ENCODE data around the gene SNRNP48.

SNRNP48 gene

DNA sequence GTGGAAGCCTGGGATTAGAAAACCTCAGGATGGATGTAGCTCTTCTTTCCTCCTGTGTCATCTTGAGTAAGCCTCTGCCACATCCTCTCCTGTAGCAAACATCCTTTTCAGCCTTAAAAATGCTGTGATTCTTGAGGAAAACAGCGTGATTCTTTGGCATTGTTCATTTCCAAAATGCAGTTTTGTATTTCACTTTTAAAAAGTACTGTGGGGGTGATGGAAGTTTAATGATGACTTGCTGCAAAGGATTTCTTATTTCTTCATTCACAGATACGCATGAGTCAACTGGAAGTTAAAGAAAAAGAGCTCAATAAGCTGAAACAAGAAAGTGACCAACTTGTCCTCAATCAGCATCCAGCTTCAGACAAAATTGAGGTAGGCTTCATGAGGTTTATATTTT is 23.9 kb upstream of the SNRNP48 start:
- TF ChIP-seq, protein P1, sequence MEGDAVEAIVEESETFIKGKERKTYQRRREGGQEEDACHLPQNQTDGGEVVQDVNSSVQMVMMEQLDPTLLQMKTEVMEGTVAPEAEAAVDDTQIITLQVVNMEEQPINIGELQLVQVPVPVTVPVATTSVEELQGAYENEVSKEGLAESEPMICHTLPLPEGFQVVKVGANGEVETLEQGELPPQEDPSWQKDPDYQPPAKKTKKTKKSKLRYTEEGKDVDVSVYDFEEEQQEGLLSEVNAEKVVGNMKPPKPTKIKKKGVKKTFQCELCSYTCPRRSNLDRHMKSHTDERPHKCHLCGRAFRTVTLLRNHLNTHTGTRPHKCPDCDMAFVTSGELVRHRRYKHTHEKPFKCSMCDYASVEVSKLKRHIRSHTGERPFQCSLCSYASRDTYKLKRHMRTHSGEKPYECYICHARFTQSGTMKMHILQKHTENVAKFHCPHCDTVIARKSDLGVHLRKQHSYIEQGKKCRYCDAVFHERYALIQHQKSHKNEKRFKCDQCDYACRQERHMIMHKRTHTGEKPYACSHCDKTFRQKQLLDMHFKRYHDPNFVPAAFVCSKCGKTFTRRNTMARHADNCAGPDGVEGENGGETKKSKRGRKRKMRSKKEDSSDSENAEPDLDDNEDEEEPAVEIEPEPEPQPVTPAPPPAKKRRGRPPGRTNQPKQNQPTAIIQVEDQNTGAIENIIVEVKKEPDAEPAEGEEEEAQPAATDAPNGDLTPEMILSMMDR (conservative IDR thresholded peaks at IDR 0.05; ENCODE audit: low read depth) = no peak
- no peak for DNase-seq (ENCODE audit: low spot score)
- ChIA-PET POLR2A (ENCODE audit: low non-redundant PET) (no interaction called here), CTCF (interaction anchor here (1.3 kb wide), 1 partner anchor 141 kb away, joined by 4 read pairs; no protein-coding TSS in a partner anchor)
- no peak overlapping the region for H3K27ac ChIP-seq

DNA sequence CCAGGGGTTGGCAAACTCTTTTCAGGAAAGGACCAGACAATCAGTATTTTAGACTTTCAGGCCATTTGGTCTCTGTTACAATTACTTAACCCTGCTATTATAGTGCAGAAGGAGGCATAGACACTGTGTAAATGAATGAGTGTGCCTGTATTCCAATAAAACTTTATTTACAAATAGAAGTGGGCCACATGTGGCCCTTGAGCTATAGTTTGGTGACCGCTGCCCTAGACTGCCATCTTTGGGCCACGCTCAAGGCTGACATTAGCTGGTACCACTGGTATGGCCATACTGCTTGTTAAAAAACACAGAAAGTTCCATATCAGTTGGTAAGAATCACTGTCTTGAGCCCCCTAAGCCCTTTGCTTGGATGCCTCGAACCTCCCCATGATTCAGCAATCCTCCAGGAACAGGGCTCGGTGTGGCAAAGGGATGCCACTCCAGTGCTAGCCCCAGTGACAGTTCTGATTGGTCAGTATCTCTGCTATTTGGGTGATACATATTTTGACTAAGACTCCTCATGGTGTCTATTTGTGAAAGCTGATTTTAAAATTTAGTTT is 23.3 kb upstream of the SNRNP48 start:
- no peak for DNase-seq (ENCODE audit: low spot score)
- CTCF ChIA-PET = interaction anchor here (1.3 kb wide), 1 partner anchor 142 kb away, joined by 4 read pairs; no protein-coding TSS in a partner anchor
- TF ChIP-seq, protein P1 (conservative IDR thresholded peaks at IDR 0.05; ENCODE audit: low read depth) = no peak
- no peak overlapping the region for H3K27ac ChIP-seq
- POLR2A ChIA-PET (ENCODE audit: low non-redundant PET) = no interaction called here

DNA sequence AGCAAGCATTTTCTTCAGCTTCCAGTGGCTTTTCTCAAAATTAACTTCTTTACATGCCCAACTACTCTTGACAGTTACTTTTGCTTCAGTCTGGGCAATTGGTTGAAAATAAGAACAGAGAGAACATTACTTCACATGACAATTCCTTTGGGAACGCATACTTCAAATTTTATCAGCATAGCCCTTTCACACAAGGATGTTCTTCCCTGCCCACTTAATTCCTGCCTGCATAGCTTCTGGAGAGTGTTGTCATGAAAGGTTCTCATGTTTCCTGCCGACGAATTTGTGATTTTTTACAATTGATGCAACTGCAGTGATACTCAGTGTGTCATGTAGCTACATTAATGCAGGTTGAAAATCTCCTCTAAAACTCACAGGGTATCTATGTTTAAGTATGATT is 22.0 kb upstream of the SNRNP48 start:
- ChIA-PET POLR2A (ENCODE audit: low non-redundant PET) (no interaction called here), CTCF (interaction anchor here (1.4 kb wide), 1 partner anchor 12 kb away, joined by 3 read pairs; no protein-coding TSS in a partner anchor)
- no peak for DNase-seq (ENCODE audit: low spot score)
- TF ChIP-seq, protein P1 (conservative IDR thresholded peaks at IDR 0.05; ENCODE audit: low read depth) = no peak
- no peak overlapping the region for H3K27ac ChIP-seq

DNA sequence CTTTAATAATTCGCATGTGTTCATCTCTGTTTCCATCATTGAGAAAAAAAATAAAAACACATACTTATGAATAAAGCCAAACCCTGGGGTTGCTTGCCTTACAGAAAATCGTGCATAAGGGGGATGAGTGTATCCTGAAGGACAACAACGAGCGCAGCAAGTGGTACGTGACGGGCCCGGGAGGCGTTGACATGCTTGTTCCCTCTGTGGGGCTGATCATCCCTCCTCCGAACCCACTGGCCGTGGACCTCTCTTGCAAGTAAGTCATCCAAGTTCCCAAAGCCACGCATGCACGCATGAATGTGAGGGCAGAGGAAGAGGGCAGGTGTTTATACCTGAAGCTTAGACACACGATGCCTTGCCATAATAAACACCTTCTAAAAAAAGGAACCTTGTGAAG is 20.9 kb upstream of the SNRNP48 start:
- TF ChIP-seq, protein P1 (conservative IDR thresholded peaks at IDR 0.05; ENCODE audit: low read depth) = no peak
- H3K27ac ChIP-seq = peak overlapping the region; percentile 29
- DNase-seq (ENCODE audit: low spot score) = no peak
- ChIA-PET CTCF (interaction anchor here (0.7 to 1.4 kb wide), 2 partner anchors 9 to 11 kb away, joined by 3 to 4 read pairs; no protein-coding TSS in a partner anchor), POLR2A (ENCODE audit: low non-redundant PET) (no interaction called here)

DNA sequence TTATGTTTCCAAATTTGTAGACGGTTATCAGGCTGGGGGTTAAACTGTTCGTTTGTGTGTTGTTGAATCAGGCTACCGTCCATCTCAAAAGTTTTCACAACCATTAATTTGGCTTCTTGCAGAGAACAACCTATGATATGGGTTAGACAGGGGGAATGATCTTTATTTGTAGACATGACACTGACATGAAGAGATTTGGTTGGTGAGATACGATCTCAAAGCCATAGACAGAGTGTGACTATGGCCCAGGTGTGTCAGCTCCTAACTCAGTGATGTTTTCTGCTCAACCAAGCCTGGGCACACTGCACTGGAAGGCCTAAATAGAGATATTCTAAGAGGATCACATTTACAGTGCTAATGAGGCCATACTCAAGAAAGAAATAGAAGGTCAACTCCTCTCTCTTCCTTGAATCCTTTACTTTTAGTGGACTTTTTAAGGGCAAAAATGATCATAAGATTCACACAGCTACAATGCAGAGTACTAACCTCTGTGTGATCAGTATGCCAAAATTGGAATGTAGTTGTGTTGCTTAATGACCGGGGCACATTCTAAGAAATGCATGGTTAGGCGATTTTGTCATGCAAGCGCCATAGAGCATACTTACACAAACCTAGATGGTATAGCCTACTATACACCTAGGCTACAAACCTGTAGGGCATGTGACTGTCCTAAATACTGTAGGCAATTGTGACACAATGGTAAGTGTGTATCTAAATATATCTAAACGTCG is 17.6 kb upstream of the SNRNP48 start:
- H3K27ac ChIP-seq = no peak overlapping the region
- CTCF ChIA-PET = no interaction called here
- TF ChIP-seq, protein P1 (conservative IDR thresholded peaks at IDR 0.05; ENCODE audit: low read depth) = no peak
- POLR2A ChIA-PET (ENCODE audit: low non-redundant PET) = no interaction called here
- no peak for DNase-seq (ENCODE audit: low spot score)

DNA sequence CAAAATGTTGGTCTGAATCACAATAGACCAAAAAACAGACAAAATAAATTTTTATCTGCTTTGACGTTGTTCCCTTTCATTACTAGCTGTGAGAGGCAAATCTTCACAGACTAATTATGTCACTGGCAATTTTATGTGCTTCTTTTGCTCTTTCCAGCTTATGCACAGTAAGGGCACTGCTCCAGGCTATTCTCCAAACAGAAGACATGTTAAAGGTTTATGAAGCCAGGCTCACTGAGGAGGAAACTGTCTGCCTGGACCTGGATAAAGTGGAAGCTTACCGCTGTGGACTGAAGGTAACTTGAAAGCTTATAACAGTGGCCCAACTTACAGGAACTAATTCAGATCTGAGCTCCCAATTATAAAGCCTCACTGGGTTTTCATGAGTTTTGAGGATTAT is 15.5 kb upstream of the SNRNP48 start:
- POLR2A ChIA-PET (ENCODE audit: low non-redundant PET) = no interaction called here

More for the DNA sequence above, 15.5 kb upstream of the SNRNP48 start:
- CTCF ChIA-PET = interaction anchor here (0.6 kb wide), 1 partner anchor 101 kb away, joined by 4 read pairs; no protein-coding TSS in a partner anchor
- no peak for DNase-seq (ENCODE audit: low spot score)
- H3K27ac ChIP-seq = no peak overlapping the region
- TF ChIP-seq, protein P1 (conservative IDR thresholded peaks at IDR 0.05; ENCODE audit: low read depth) = no peak

Data from RWPE1 (cell line).